G401.6 (cell line): ENCODE measurements around the gene CCDC106.

ENCODE experiments used
- FAIRE-seq: peaks from 2 replicates; lab custom pipeline; 2012; peaks lifted over from hg19 to GRCh38; lab: Jason Lieb, UNC

The CCDC106 gene

DNA sequence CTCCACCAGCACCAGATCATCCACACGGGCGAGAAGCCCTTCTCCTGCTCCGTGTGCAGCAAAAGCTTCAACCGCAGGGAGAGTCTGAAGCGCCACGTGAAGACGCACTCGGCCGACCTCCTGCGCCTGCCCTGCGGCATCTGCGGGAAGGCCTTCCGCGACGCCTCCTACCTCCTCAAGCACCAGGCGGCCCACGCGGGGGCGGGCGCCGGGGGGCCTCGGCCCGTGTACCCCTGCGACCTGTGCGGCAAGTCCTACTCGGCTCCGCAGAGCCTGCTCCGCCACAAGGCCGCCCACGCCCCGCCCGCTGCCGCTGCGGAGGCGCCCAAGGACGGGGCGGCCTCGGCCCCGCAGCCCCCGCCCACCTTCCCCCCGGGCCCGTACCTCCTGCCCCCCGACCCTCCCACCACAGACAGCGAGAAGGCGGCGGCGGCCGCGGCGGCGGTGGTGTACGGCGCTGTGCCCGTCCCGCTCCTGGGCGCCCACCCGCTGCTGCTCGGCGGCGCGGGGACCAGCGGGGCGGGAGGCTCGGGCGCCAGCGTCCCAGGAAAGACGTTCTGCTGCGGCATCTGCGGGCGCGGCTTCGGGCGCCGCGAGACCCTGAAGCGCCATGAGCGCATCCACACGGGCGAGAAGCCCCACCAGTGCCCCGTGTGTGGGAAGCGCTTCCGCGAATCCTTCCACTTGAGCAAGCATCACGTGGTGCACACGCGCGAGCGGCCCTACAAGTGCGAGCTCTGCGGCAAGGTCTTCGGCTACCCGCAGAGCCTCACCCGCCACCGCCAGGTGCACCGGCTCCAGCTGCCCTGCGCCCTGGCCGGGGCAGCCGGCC lies 33.1 kb upstream of the CCDC106 start:
- FAIRE-seq = no peak

DNA sequence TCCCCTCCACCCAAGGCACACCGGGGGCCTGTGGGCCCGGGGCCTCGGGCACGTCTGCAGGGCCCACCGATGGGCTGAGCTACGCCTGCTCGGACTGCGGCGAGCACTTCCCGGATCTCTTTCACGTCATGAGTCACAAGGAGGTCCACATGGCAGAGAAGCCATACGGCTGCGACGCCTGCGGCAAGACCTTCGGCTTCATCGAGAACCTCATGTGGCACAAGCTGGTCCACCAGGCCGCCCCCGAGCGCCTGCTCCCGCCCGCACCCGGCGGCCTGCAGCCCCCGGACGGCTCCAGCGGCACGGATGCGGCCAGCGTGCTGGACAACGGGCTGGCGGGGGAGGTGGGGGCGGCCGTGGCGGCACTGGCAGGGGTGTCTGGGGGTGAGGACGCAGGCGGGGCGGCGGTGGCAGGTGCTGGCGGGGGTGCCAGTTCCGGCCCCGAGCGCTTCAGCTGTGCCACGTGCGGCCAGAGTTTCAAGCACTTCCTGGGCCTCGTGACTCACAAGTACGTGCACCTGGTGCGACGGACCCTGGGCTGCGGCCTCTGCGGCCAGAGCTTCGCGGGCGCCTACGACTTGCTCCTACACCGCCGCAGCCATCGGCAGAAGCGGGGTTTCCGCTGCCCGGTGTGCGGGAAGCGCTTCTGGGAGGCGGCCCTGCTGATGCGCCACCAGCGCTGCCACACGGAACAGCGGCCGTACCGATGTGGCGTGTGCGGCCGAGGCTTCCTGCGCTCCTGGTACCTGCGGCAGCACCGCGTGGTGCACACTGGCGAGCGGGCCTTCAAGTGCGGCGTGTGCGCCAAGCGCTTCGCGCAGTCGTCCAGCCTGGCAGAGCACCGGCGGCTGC lies 32.2 kb upstream of the CCDC106 start:
- no peak for FAIRE-seq

- no peak for FAIRE-seq
These were observed 31.6 kb upstream of the CCDC106 start for GRCh38 chr19:55616395-55616875.

DNA sequence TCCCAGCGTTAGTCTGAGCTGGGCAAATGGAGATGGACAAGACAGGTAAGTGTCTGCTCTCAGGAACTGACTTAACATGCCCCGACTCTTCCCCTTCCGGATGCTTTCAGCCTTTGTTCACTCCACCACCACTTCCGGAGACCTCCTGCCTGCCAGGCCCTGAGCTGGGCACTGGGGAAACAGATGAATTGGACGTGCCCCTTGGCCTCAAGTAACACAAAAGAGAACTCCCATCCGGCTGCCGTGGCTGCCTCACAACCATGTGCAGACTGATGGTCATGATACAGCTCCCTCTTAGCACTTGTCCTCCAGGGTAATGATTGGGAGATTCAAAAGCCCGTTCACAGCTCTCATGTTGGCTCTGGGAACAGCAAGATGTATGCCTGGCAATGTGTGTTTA lies 30.6 kb upstream of the CCDC106 start:
- FAIRE-seq = no peak

GRCh38 chr19:55618426-55618825 lies 29.6 kb upstream of the CCDC106 start:
- FAIRE-seq = no peak

DNA sequence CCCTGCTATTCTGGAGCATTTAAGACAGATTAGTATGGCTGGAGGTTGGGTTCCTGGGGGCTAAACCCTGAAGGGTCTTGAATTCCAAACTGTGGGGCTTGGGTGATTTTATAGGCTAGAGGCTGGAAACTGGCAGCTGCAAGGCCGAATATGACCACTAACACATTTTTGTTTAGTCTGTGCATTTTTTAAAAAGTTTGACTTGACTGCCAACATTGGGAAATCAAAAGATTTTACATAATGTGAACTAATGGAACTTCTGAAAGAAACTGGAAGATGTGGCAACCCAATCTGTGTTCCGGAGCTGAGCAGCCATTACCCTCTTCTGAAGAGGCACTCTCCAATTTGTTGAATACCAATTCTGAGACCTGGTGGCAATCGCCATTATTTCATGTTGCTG lies 28.7 kb upstream of the CCDC106 start:
- no peak for FAIRE-seq

DNA sequence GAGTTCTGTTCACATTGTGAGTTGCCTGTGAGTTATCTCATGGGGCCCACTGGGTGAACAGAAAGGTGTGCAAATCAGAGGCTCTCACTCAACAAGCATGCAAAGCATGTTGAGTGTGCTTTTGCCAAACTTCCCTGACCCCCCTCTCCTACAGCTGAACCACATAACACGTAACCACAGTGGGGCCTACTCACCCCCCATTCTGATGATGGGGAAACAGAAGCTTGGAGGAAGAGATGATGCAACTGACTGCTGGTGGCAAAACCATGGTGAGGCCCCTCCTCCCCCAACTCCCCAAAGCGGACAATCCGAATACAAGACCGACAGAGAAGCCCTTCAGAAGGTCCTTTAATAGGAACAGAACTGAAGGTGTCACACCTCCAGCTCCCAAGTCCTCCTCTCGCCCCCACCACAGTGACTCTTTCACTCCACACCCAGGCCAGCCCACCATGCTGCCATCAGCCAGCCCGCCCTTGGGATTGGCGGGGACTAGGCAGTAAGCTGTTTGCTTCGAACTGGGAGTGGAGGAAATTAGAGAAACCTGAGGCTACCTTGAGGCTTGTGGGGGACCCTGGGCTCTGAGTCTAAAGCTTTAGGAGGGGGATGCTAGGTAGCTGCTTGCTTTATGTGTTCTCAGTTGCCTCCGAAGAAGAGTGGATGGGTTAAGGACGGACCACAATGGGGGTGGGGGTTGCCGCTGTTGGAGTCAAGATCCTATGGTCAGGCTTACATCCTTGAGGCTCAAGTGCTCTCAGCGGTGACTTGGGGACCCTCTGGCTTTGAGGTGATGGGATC lies 27.4 kb upstream of the CCDC106 start:
- no peak for FAIRE-seq

- no peak for FAIRE-seq
These were observed 26.8 kb upstream of the CCDC106 start for GRCh38 chr19:55621205-55621672.

- no peak for FAIRE-seq
These were observed 26.3 kb upstream of the CCDC106 start for GRCh38 chr19:55621673-55622231.

- no peak for FAIRE-seq
These were observed 25.6 kb upstream of the CCDC106 start for GRCh38 chr19:55622242-55622969.

DNA sequence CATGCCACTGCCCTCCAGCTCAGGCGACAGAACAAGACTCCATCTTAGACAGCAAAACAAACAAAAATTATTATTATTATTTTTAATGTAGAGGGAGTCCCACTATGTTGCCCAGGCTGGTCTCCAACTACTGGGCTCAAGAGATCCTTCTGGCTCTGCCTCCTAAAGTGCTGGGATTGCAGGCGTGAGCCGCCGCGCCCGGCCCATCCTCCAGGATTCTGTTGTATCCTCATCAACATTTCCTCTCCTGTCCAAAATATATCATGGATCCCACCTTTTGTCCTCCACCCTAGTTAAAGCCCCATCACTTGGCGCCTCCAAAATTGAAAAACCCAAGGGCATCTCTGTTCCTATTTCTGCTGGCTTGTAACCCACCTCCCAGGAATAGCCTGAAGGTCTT lies 24.9 kb upstream of the CCDC106 start:
- no peak for FAIRE-seq

- no peak for FAIRE-seq
These were observed 24.5 kb upstream of the CCDC106 start for GRCh38 chr19:55623561-55623960.

DNA sequence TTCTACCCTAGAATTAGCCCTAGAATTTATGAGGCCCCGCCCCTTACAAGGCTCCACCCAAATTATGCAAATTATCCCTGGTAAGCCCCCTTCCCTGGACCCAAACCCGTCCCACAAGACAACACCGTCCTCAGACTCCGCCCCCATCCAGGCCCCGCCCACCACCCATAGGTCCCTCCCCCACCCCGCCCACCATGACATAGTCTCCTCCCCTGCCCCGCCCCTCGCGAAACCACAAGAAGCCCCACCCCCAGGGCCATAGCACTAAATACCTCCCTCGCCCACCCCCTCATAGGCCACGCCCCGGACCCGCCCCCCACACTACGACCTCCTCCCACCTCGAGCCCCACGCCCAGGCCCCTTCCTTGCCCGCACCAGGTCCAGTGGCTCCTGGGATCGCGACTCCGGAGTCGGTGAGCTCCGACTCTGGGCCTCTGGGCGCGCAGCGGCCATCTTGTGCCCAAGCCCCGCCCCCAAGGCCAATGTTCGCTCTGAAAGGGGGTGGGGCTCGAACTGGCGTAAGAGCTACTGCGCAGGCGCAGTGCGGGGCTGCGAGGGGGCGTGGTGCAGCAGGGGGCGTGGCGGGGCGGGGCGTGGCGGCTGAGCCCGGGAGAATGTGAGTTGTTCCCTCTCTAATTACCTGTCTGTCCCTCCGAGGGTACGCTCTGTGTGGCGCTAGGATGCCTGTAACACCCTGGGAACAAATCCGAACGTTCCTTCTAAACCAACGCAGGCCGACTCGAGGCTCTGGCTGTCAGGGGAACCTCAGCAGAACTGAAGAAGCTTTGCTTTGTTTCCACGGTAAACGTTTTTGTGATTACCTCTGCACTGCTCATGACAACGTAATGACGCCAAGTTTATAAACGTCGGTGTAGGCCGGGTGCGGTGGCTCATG lies 23.7 kb upstream of the CCDC106 start, which contains the start of gene ZNF784:
Gene ZNF784, minus strand, starts transcription at position 458 of the 895 bp plus-strand sequence. Its CDS starts 5 bp downstream, at position 453.
- peak; percentile 79 for FAIRE-seq

- FAIRE-seq = no peak
These were observed 23.0 kb upstream of the CCDC106 start for GRCh38 chr19:55625004-55625326.

DNA sequence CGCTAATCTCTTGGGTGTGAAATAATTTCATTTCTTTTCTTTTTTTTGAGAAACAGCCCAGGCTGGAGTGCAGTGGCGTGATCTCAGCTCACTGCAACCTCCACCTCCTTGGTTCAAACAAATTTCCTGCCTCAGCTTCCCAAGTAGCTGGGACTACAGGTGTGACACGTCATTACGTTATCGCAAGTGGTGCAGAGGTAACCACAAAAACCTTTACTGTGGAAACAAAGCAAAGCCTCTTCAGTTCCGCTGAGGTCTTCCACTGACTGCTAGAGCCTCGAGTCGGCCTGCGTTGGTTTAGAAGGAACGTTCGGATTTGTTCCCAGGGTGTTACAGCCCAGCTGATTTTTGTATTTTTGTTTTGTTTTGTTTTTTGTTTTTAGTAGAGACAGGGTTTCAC lies 21.7 kb upstream of the CCDC106 start:
- FAIRE-seq = no peak

DNA sequence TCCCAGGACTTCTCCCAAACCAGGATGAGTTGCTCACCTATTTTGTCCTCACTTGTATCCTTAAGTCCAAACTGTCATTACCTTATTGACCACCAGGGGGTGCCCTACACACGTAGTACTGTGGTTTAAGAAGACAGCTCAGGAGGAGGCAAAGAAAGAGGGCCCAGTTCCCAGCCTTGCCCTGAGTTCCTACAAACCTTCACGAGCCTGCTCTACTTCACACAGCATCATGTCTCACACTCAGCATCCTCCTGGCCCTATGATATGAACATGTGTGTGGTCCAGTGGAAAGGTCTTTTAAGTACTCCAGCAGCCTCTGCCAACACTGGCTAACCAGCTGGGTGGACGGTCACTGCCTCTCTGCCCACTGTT lies 15.6 kb upstream of the CCDC106 start:
- peak; percentile 80 for FAIRE-seq

- no peak for FAIRE-seq
These were observed 14.2 kb upstream of the CCDC106 start for GRCh38 chr19:55633861-55634260.

DNA sequence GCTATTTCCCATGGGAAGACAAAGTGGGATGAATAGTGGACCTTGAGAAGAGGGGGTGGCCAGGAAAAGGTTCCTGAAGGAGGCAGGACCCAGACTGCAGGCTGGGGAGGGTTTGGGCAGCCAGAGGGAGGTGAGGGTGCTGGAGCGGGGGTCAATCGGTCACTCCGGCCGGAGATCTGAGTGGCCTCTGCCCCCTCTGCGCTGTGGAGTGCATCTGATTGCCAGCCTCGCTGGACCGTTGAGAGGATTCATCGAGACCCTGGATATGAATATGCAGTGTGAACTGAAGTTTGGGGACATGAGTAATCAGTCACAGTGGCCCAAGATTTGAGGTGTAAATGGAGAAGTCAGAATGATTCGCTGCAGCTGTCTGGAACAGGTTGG lies 12.7 kb upstream of the CCDC106 start:
- no peak for FAIRE-seq

GRCh38 chr19:55635856-55636440 lies 12.1 kb upstream of the CCDC106 start:
- FAIRE-seq = no peak

DNA sequence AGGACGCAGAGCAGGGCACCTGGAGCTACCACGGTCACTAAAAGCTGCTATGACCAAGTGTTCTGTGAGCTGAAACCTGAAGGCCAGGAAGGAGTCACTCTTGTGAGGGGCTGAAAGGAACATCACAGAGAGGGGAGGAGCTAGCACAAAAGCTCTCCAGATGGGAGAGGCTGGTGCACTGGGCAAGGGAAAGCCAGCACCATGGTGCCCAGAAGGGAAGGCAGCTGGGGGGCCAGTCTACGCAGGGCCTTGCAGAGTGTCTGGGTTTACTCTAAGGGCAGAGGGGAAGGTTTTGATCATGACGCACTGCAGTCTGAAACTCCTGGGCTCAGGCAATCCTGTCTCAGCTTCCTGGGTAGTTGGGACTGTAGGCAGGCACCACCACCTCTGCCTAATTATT lies 11.3 kb upstream of the CCDC106 start:
- FAIRE-seq = no peak
